ENCODE data around the gene ABHD2. TPM values are rescaled to one million over a fixed set of nuclear protein-coding genes. Genes with fewer than 3 reads are reported as not detected.

Gene ABHD2
- total and polyA plus RNA-seq, 9 of the 15 experiments (the other 6 are each of a cell fraction or from before 2014, with no cell fraction given) = 16.9 to 99.8 (median 47.5) TPM

DNA sequence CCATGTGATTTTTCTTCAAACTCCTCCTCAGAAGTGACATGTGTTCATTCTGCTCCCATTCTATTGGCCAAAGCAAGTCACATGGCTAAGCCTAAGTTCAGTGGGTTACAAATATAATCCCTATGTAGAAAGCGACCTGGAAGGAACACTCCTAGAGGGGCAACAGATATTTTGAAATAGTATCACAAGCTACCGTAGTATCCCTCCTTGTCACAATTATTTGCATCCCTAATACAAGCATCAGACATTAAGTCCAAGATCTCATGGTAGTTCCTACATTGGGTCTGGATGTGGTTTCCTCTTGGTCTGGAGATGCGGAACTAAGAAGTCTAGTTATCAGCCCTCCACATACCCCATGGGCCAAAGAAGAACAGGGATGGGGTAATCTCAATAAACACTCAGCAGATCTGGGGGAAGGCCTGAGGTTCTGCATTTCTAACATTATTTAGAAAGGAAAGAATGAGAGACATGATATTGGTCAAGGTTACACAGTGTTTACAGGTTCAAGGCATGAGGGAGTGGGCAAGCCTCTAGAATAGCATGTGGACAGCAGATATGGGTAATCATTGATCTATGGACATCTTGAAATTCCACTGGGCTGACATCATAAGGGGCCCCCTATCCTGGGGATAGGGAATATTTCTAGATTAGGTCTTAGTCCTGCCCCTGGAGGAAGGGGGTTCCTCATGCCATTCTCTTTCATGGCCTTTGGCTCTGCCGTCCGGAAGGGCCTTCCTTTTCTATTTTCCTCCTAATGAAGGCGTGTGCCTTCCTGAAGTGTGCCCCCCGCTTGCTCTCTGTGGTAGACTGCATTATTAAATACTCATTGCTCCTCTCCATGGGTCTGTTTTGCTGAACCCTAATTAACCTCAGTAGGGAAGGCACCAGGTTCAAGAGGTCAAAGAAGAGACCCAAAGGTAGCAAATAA, 17.8 kb upstream of the ABHD2 start (continued):
- TF ChIP-seq, protein P1, sequence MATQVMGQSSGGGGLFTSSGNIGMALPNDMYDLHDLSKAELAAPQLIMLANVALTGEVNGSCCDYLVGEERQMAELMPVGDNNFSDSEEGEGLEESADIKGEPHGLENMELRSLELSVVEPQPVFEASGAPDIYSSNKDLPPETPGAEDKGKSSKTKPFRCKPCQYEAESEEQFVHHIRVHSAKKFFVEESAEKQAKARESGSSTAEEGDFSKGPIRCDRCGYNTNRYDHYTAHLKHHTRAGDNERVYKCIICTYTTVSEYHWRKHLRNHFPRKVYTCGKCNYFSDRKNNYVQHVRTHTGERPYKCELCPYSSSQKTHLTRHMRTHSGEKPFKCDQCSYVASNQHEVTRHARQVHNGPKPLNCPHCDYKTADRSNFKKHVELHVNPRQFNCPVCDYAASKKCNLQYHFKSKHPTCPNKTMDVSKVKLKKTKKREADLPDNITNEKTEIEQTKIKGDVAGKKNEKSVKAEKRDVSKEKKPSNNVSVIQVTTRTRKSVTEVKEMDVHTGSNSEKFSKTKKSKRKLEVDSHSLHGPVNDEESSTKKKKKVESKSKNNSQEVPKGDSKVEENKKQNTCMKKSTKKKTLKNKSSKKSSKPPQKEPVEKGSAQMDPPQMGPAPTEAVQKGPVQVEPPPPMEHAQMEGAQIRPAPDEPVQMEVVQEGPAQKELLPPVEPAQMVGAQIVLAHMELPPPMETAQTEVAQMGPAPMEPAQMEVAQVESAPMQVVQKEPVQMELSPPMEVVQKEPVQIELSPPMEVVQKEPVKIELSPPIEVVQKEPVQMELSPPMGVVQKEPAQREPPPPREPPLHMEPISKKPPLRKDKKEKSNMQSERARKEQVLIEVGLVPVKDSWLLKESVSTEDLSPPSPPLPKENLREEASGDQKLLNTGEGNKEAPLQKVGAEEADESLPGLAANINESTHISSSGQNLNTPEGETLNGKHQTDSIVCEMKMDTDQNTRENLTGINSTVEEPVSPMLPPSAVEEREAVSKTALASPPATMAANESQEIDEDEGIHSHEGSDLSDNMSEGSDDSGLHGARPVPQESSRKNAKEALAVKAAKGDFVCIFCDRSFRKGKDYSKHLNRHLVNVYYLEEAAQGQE (IDR thresholded peaks at IDR 0.05; ENCODE audit: borderline replicate concordance) = peak; percentile 6; the same call in 1 of the 2 replicates
- TF ChIP-seq, protein P1 (CRISPR knock-in tag; IDR thresholded peaks at IDR 0.05; ENCODE audit: low read depth) = no peak
- peak; percentile 79 for TF ChIP-seq L3MBTL2 (IDR thresholded peaks at IDR 0.05)
- TF ChIP-seq FOXA3 (CRISPR knock-in tag; conservative IDR thresholded peaks at IDR 0.05 in 1 of 2, IDR thresholded peaks at IDR 0.05 in 1 of 2) = peak in 1 of 2 experiments; percentile 51; a peak in 2 of 4 replicates
- TF ChIP-seq, protein P2, sequence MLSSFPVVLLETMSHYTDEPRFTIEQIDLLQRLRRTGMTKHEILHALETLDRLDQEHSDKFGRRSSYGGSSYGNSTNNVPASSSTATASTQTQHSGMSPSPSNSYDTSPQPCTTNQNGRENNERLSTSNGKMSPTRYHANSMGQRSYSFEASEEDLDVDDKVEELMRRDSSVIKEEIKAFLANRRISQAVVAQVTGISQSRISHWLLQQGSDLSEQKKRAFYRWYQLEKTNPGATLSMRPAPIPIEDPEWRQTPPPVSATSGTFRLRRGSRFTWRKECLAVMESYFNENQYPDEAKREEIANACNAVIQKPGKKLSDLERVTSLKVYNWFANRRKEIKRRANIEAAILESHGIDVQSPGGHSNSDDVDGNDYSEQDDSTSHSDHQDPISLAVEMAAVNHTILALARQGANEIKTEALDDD (IDR thresholded peaks at IDR 0.05) = peak; percentile 76
- TF ChIP-seq, protein P3, sequence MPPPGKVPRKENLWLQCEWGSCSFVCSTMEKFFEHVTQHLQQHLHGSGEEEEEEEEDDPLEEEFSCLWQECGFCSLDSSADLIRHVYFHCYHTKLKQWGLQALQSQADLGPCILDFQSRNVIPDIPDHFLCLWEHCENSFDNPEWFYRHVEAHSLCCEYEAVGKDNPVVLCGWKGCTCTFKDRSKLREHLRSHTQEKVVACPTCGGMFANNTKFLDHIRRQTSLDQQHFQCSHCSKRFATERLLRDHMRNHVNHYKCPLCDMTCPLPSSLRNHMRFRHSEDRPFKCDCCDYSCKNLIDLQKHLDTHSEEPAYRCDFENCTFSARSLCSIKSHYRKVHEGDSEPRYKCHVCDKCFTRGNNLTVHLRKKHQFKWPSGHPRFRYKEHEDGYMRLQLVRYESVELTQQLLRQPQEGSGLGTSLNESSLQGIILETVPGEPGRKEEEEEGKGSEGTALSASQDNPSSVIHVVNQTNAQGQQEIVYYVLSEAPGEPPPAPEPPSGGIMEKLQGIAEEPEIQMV (tag; conservative IDR thresholded peaks at IDR 0.05; ENCODE audit: low read depth) = peak; percentile 52
- TF ChIP-seq ZNF644 (tag; IDR thresholded peaks at IDR 0.05; ENCODE audit: low read depth) = peak; percentile 64; the same call in 1 of the 2 replicates
- TF ChIP-seq ZSCAN32 (CRISPR knock-in tag; IDR thresholded peaks at IDR 0.05) = 0 out of 2 replicates have a peak, but pooled peaks have one; percentile 22
- peak; percentile 72 for TF ChIP-seq SMARCE1 (IDR thresholded peaks at IDR 0.05)
- 0 out of 2 replicates have a peak, but pooled peaks have one; percentile 7 for TF ChIP-seq CEBPG (CRISPR knock-in tag; IDR thresholded peaks at IDR 0.05)
- TF ChIP-seq CEBPG (tag; conservative IDR thresholded peaks at IDR 0.05 in 1 of 2, IDR thresholded peaks at IDR 0.05 in 1 of 2) = no peak; a peak in 1 of 4 replicates
- TF ChIP-seq RBM22 (IDR thresholded peaks at IDR 0.05; ENCODE audit: low read depth, low read length, poor library complexity, severe bottlenecking) = no peak
- TF ChIP-seq ZNF140 (CRISPR knock-in tag; IDR thresholded peaks at IDR 0.05) = no peak
- 0 out of 4 replicates have a peak, but pooled peaks of 1 of the 2 experiments have one; percentile 10 for TF ChIP-seq FOXK2 (conservative IDR thresholded peaks at IDR 0.05 in 1 of 2, IDR thresholded peaks at IDR 0.05 in 1 of 2; ENCODE audit: low read depth in 2 of 2)
- TF ChIP-seq NR2F6 (CRISPR knock-in tag; IDR thresholded peaks at IDR 0.05) = no peak
